GM12878 (cell line): Measurements from ENCODE around the gene GPER1.

ENCODE experiments used
- CBX5 ChIP-seq: sonication (generic); IDR thresholded peaks from 2 replicates; pipeline ENCODE4 v1.6.1; 2016; ENCODE audit warnings: low read depth, moderate library complexity, mild to moderate bottlenecking, inconsistent platforms
- CEBPB ChIP-seq, 2 experiments: fragments of 150-350 bp in 1 of 2; IDR thresholded peaks; 2 replicates each; pipeline ENCODE4 v1.6.1; 2012 to 2014; ENCODE audit warnings: low read depth in 2 of 2, low read length in 2 of 2, borderline replicate concordance in 1 of 2, inconsistent platforms in 1 of 2
- CTCF ChIP-seq, 3 experiments: IDR thresholded peaks in 2 of 3; conservative IDR thresholded peaks in 1 of 3; 2 replicates each; pipeline ENCODE4 v1.5.1; 2011; ENCODE audit warnings: low read depth in 3 of 3, low read length in 3 of 3, mild to moderate bottlenecking in 3 of 3, control low read depth in 2 of 3, moderate library complexity in 2 of 3, inconsistent platforms in 1 of 3, mixed read lengths in 1 of 3; ENCODE audit not compliant: control insufficient read depth in 2 of 3, insufficient read depth in 1 of 3; ENCODE audit errors: extremely low read depth in 1 of 3
- EZH2 ChIP-seq: IDR thresholded peaks from 2 replicates; pipeline ENCODE4 v1.6.1; 2012; ENCODE audit warnings: low read depth, mild to moderate bottlenecking, control low read depth, inconsistent platforms, low read length, borderline replicate concordance; ENCODE audit not compliant: control insufficient read depth
- JUNB ChIP-seq: IDR thresholded peaks from 2 replicates; pipeline ENCODE4 v1.6.1; 2016; ENCODE audit warnings: antibody characterized with exemption, mild to moderate bottlenecking
- POLR2A ChIP-seq: IDR thresholded peaks from 2 replicates; pipeline ENCODE4 v1.6.1; 2011; ENCODE audit warnings: low read depth, mild to moderate bottlenecking, low read length
- RCOR1 ChIP-seq: conservative IDR thresholded peaks from 2 replicates; pipeline ENCODE4 v1.6.1; 2012; ENCODE audit warnings: low read depth, low read length, improper control_type of control experiment
- SIN3A ChIP-seq: IDR thresholded peaks from 2 replicates; pipeline ENCODE4 v1.6.1; 2012; ENCODE audit warnings: low read depth, low read length, improper control_type of control experiment
- TARDBP ChIP-seq: IDR thresholded peaks from 2 replicates; pipeline ENCODE4 v1.6.1; 2016; ENCODE audit warnings: borderline replicate concordance
- YBX1 ChIP-seq: fragments of 450-650 bp; IDR thresholded peaks from 2 replicates; pipeline ENCODE4 v1.6.1; 2016; ENCODE audit warnings: antibody characterized with exemption
- TF ChIP-seq, protein P1 (sequence below): fragments of 450-650 bp; IDR thresholded peaks from 2 replicates; pipeline ENCODE4 v1.6.1; 2017; ENCODE audit warnings: mild to moderate bottlenecking
- TF ChIP-seq, protein P2 (sequence below): fragments of 450-650 bp; IDR thresholded peaks from 2 replicates; pipeline ENCODE4 v1.6.1; 2014; ENCODE audit warnings: mild to moderate bottlenecking

DNA sequence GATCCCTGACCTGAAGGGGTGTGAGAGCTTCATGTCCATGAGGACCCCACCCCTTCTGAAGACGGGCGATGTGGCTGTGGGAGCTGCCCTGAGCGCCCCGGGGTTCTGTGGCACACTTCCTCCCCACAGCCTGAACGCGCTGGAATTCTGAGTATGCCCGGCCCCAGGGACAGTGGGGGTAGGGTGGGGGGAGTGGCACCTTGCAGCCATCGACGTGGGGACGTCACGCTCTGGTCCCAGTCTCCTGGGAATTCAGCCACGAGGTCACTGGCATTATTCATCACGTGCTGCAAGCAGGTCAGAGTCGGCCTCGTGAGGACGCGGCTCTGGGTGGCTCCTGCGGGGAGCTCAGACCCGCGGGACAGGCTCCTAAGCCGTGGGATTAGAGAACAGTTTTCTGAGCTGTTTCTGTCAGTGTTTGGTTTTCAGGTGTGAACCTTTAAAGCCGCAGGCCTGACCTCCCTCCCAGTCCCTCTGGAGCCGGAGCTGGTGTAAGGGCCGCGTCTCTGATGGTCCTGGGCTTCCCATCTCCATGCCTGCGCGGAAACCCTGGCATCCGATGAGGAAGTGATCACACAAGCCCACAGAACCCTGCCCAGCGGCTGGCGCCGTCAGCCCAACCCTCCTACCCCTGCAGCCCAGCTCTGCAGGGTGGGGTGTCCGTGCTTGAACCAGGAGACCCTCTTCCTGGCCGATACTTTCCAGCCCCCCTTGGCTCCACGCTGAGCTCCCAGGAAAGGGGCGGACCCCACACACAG is 27.4 kb upstream of the GPER1 start:
- TF ChIP-seq POLR2A (no peak), TARDBP (no peak), YBX1 (no peak), SIN3A (no peak), CEBPB (IDR thresholded peaks at IDR 0.05; ENCODE audit: borderline replicate concordance in 1 of 2, low read depth in 2 of 2, low read length in 2 of 2) (no peak), CBX5 (no peak), RCOR1 (no peak), JUNB (no peak), CTCF (IDR thresholded peaks at IDR 0.05 in 2 of 3, conservative IDR thresholded peaks at IDR 0.05 in 1 of 3; ENCODE audit: control insufficient read depth in 2 of 3, extremely low read depth in 1 of 3, insufficient read depth in 1 of 3, low read depth in 3 of 3, low read length in 3 of 3) (no peak), EZH2 (no peak)
- TF ChIP-seq, protein P1, sequence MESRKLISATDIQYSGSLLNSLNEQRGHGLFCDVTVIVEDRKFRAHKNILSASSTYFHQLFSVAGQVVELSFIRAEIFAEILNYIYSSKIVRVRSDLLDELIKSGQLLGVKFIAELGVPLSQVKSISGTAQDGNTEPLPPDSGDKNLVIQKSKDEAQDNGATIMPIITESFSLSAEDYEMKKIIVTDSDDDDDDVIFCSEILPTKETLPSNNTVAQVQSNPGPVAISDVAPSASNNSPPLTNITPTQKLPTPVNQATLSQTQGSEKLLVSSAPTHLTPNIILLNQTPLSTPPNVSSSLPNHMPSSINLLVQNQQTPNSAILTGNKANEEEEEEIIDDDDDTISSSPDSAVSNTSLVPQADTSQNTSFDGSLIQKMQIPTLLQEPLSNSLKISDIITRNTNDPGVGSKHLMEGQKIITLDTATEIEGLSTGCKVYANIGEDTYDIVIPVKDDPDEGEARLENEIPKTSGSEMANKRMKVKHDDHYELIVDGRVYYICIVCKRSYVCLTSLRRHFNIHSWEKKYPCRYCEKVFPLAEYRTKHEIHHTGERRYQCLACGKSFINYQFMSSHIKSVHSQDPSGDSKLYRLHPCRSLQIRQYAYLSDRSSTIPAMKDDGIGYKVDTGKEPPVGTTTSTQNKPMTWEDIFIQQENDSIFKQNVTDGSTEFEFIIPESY, result no peak
- TF ChIP-seq, protein P2, sequence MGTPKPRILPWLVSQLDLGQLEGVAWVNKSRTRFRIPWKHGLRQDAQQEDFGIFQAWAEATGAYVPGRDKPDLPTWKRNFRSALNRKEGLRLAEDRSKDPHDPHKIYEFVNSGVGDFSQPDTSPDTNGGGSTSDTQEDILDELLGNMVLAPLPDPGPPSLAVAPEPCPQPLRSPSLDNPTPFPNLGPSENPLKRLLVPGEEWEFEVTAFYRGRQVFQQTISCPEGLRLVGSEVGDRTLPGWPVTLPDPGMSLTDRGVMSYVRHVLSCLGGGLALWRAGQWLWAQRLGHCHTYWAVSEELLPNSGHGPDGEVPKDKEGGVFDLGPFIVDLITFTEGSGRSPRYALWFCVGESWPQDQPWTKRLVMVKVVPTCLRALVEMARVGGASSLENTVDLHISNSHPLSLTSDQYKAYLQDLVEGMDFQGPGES, result no peak
